ENCODE data around the gene BCL2.

Gene BCL2

DNA sequence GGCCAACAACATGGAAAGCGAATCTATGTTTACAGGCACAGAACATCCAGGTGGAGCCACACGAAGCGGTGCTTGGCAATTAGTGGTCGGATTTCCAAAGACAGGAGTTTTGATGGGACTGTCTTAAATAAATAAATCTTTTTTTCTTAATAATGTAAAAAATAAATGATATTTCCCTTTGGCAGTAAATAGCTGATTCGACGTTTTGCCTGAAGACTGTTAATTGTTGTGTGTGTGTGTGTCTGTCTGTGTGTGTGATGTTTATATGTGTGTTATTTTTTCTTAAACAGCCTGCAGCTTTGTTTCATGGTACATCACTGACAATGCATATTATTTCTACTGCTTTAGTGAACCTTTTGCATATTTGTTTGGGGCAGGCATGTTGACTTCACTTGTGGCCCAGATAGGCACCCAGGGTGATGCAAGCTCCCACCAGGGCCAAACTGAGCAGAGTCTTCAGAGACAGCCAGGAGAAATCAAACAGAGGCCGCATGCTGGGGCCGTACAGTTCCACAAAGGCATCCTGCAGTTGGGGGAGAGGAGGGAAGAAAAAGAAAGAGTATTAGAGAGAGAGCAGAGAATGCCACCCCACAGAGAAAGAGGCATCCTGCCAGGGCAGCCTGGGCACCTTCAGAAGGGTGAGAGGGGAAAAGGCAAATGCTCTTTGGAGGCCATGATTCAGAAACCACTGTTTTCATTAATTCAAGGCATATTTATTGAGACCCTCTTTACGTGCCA, 191.2 kb downstream of the BCL2 start:
- no peak for DNase-seq (ENCODE audit: low read depth)
- in situ Hi-C loops (cut with HindIII; ENCODE audit: low sequenced_read_pairs): no loop called here
- H3K4me3 ChIP-seq (ENCODE audit: low read depth, low read length): no peak overlapping the region
- TF ChIP-seq CTCF (IDR thresholded peaks at IDR 0.05; ENCODE audit: low read depth, low read length, missing control alignments): no peak

- H3K4me3 ChIP-seq (ENCODE audit: low read depth, low read length): no peak overlapping the region
- DNase-seq (ENCODE audit: low read depth): no peak
- no peak for TF ChIP-seq CTCF (IDR thresholded peaks at IDR 0.05; ENCODE audit: low read depth, low read length, missing control alignments)
- in situ Hi-C loops (cut with HindIII; ENCODE audit: low sequenced_read_pairs): no loop called here
Measured at GRCh38 chr18:63126134-63127069, 193.2 kb downstream of the BCL2 start.

DNA sequence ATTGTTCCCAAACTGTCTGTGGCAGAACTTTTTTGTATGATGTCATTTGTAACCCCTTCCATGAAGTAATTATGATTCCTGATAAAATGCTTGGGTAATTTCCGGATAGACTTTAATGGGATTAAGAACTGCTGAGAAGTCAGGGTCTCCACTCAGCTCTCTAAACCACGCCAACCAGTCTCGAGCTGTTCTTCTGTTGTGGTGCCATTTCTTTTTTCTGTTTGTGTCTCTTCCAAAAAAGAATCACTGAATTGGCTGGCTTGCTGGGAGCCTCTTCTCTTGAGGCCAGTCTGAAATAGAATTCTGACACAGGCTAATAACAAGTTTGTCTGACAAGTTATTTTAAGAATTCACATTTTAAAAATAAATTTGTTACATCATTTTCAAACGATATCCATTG, 198.9 kb downstream of the BCL2 start:
- TF ChIP-seq CTCF (IDR thresholded peaks at IDR 0.05; ENCODE audit: low read depth, low read length, missing control alignments): no peak
- H3K4me3 ChIP-seq (ENCODE audit: low read depth, low read length): no peak overlapping the region
- in situ Hi-C loops (cut with HindIII; ENCODE audit: low sequenced_read_pairs): loop anchor here (5.0 kb wide), 1 partner anchor 187 kb away; no protein-coding TSS in a partner anchor
- DNase-seq (ENCODE audit: low read depth): no peak

DNA sequence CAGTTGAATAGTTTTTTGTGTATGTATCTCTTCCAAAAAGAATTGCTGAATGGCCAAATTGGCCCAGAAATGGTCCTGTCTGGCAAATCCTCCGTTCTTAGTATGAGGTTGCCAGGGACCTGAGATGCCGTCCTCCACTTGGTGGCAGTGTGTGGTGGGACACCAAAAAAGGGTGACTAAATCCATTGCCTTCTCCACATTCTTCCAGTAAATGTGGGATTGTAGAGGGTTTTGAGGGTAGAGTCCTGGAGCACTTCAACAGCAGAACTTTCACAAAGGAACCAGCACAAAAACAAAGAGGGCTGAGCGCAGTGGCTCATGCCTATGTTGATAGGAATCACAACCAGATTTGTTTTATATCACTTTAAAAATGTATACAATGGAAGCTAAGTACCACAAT, 199.9 kb downstream of the BCL2 start:
- peak; percentile 39 for TF ChIP-seq CTCF (IDR thresholded peaks at IDR 0.05; ENCODE audit: low read depth, low read length, missing control alignments)
- no peak overlapping the region for H3K4me3 ChIP-seq (ENCODE audit: low read depth, low read length)
- DNase-seq (ENCODE audit: low read depth): no peak
- in situ Hi-C loops (cut with HindIII; ENCODE audit: low sequenced_read_pairs): loop anchor here (5.0 kb wide), 1 partner anchor 188 kb away; no protein-coding TSS in a partner anchor

DNA sequence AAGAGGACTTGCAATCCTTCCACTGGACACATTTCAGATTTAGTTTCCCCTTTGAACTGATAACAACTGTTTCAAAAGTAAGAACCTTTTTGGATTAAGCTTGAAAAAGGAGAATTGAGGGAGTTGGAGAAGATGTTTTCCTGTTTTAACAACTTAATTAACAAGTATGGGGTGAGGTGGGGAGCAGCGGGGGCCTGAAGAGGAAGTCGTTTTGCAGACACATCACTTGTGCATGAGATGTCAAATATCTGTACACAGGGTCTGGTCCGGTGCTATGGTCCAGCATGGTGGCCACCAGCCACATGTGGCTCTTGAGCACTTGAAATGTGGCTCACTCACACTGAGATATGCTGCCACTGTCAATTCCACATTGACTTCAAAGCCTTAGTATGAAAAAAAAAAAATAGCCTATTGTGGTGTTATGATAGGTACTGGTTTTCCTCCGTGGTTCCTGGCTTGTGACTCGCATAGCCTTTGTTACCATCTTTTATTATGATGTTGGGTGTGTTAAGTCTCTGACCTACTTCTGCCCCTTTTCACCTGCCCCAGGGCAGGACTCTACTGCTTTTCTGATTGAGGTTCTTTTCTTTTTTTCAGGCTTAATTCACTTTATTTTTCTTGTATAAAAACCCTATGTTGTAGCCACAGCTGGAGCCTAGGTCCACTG, 205.5 kb downstream of the BCL2 start:
- TF ChIP-seq CTCF (IDR thresholded peaks at IDR 0.05; ENCODE audit: low read depth, low read length, missing control alignments): no peak
- in situ Hi-C loops (cut with HindIII; ENCODE audit: low sequenced_read_pairs): loop anchor here (5.0 kb wide), 1 partner anchor 213 kb away; no protein-coding TSS in a partner anchor
- no peak for DNase-seq (ENCODE audit: low read depth)
- H3K4me3 ChIP-seq (ENCODE audit: low read depth, low read length): no peak overlapping the region

DNA sequence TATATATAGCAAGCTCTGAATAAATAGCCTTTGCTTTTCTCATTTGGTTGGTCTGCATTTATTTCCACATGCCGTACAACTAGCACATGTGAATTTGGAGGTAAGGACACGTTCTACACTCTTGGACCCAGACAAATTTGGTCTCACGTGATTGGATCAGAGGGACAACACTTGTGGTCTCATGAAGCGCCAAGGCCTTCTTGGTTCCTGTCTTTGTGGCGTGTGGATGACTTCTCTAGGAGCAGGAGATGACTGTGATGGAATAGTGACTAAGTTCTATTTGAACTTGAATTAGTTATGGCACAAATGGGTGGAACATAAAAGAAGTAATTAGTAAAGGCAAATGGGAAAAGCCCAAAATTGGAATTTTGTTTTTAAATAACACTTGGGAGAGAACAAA, 206.9 kb downstream of the BCL2 start:
- no peak for DNase-seq (ENCODE audit: low read depth)
- TF ChIP-seq CTCF (IDR thresholded peaks at IDR 0.05; ENCODE audit: low read depth, low read length, missing control alignments): no peak
- H3K4me3 ChIP-seq (ENCODE audit: low read depth, low read length): no peak overlapping the region
- in situ Hi-C loops (cut with HindIII; ENCODE audit: low sequenced_read_pairs): loop anchor here (5.0 kb wide), 1 partner anchor 215 kb away; no protein-coding TSS in a partner anchor

Measured in astrocyte of the cerebellum (primary cell).